ENCODE measurements around the gene PHACTR3. TPM values are rescaled to one million over a fixed set of nuclear protein-coding genes. Genes with fewer than 3 reads are reported as not detected.

PHACTR3 gene
- total RNA-seq, 1 experiment from 2014 or later, result not detected

- H3K27ac ChIP-seq (ENCODE audit: low read length), result no peak overlapping the region
- H3K4me1 ChIP-seq (ENCODE audit: low read length), result no peaks in the 10 kb centered on the region
- H2AFZ ChIP-seq (ENCODE audit: low read length), result no peak overlapping the region
- H3K79me2 ChIP-seq (ENCODE audit: low read length), result no peaks in the 10 kb centered on the region
- H3K36me3 ChIP-seq (ENCODE audit: insufficient read depth, low read length), result no peaks in the 10 kb centered on the region
- H3K9ac ChIP-seq (ENCODE audit: low read length), result no peak overlapping the region
- no peak overlapping the region for H3K4me3 ChIP-seq (ENCODE audit: low read length)
- no peaks in the 10 kb centered on the region for H3K9me2 ChIP-seq (replicated peaks; ENCODE audit: insufficient read depth, low read length)
- H4K20me1 ChIP-seq (ENCODE audit: insufficient read depth, low read depth, low read length), result no peaks in the 10 kb centered on the region
- no peak overlapping the region for H3K4me2 ChIP-seq (ENCODE audit: low read depth, low read length, poor library complexity, severe bottlenecking)
- DNase-seq, result no peak
- H3K27me3 ChIP-seq (ENCODE audit: low read length), result no peaks in the 10 kb centered on the region; the same call in 1 of the 2 replicates
- no peaks in the 10 kb centered on the region for H3K9me3 ChIP-seq (ENCODE audit: low read length)
Measured at GRCh38 chr20:59583428-59584277, 20.7 kb upstream of the PHACTR3 start.

- no peaks in the 10 kb centered on the region for H3K79me2 ChIP-seq (ENCODE audit: low read length)
- no peaks in the 10 kb centered on the region; the same call in 1 of the 2 replicates for H3K27me3 ChIP-seq (ENCODE audit: low read length)
- H3K9ac ChIP-seq (ENCODE audit: low read length), result no peak overlapping the region
- H3K4me1 ChIP-seq (ENCODE audit: low read length), result no peaks in the 10 kb centered on the region
- H2AFZ ChIP-seq (ENCODE audit: low read length), result no peak overlapping the region
- no peak overlapping the region for H3K4me3 ChIP-seq (ENCODE audit: low read length)
- no peak for DNase-seq
- H3K9me2 ChIP-seq (replicated peaks; ENCODE audit: insufficient read depth, low read length), result no peaks in the 10 kb centered on the region
- H3K27ac ChIP-seq (ENCODE audit: low read length), result no peak overlapping the region
- no peak overlapping the region for H3K4me2 ChIP-seq (ENCODE audit: low read depth, low read length, poor library complexity, severe bottlenecking)
- H3K36me3 ChIP-seq (ENCODE audit: insufficient read depth, low read length), result no peaks in the 10 kb centered on the region
- no peaks in the 10 kb centered on the region for H4K20me1 ChIP-seq (ENCODE audit: insufficient read depth, low read depth, low read length)
- H3K9me3 ChIP-seq (ENCODE audit: low read length), result no peaks in the 10 kb centered on the region
Measured at GRCh38 chr20:59584278-59584925, 19.9 kb upstream of the PHACTR3 start.

DNA sequence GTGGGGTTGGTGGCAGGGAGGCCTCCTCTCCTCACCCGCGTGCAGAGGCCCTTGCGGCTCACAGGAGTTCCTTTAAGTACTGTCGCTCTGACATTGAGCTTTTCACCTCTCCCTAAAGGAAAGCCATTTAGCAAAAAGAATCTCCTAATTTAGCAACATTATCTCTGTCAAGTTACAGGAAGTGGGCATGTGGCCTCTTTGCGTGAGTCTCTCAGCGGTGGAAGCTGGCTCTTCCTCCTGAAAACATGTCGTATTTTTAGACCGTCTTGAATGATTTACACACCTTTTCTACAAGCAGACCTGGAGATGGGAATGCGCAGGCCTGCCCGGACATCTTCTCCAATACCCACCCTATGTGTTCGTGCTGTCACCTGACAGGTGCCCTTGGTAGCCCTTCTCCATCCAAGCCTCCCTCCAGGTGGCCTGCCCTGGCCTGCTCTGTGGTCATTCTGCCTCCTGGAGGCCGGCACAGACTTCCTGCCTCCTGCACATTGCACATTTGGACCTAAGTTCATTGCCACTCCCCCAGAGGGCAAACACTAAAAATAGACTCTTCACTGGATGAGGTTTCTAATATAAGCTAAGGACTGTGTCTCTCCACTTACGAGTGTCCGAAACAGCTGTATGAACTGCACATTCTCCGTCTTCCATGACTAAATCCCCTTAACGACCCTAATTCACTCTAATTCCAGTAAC is 18.5 kb upstream of the PHACTR3 start:
- H3K27ac ChIP-seq (ENCODE audit: low read length), result no peak overlapping the region
- H3K4me2 ChIP-seq (ENCODE audit: low read depth, low read length, poor library complexity, severe bottlenecking), result no peak overlapping the region
- no peaks in the 10 kb centered on the region for H3K9me2 ChIP-seq (replicated peaks; ENCODE audit: insufficient read depth, low read length)
- no peak overlapping the region for H2AFZ ChIP-seq (ENCODE audit: low read length)
- H4K20me1 ChIP-seq (ENCODE audit: insufficient read depth, low read depth, low read length), result no peaks in the 10 kb centered on the region
- no peaks in the 10 kb centered on the region for H3K4me1 ChIP-seq (ENCODE audit: low read length)
- H3K9ac ChIP-seq (ENCODE audit: low read length), result no peak overlapping the region
- H3K9me3 ChIP-seq (ENCODE audit: low read length), result no peaks in the 10 kb centered on the region
- H3K27me3 ChIP-seq (ENCODE audit: low read length), result no peaks in the 10 kb centered on the region; the same call in 1 of the 2 replicates
- DNase-seq, result no peak
- H3K4me3 ChIP-seq (ENCODE audit: low read length), result no peak overlapping the region
- H3K36me3 ChIP-seq (ENCODE audit: insufficient read depth, low read length), result no peaks in the 10 kb centered on the region
- H3K79me2 ChIP-seq (ENCODE audit: low read length), result no peaks in the 10 kb centered on the region

- no peaks in the 10 kb centered on the region for H4K20me1 ChIP-seq (ENCODE audit: insufficient read depth, low read depth, low read length)
- H3K4me2 ChIP-seq (ENCODE audit: low read depth, low read length, poor library complexity, severe bottlenecking), result no peak overlapping the region
- DNase-seq, result no peak
- no peaks in the 10 kb centered on the region for H3K79me2 ChIP-seq (ENCODE audit: low read length)
- no peaks in the 10 kb centered on the region for H3K36me3 ChIP-seq (ENCODE audit: insufficient read depth, low read length)
- no peaks in the 10 kb centered on the region; the same call in 1 of the 2 replicates for H3K27me3 ChIP-seq (ENCODE audit: low read length)
- no peak overlapping the region for H3K4me3 ChIP-seq (ENCODE audit: low read length)
- H3K9ac ChIP-seq (ENCODE audit: low read length), result no peak overlapping the region
- no peaks in the 10 kb centered on the region for H3K4me1 ChIP-seq (ENCODE audit: low read length)
- no peak overlapping the region for H2AFZ ChIP-seq (ENCODE audit: low read length)
- H3K27ac ChIP-seq (ENCODE audit: low read length), result no peak overlapping the region
- H3K9me2 ChIP-seq (replicated peaks; ENCODE audit: insufficient read depth, low read length), result no peaks in the 10 kb centered on the region
- no peaks in the 10 kb centered on the region for H3K9me3 ChIP-seq (ENCODE audit: low read length)
Measured at GRCh38 chr20:59586613-59587012, 17.7 kb upstream of the PHACTR3 start.

DNA sequence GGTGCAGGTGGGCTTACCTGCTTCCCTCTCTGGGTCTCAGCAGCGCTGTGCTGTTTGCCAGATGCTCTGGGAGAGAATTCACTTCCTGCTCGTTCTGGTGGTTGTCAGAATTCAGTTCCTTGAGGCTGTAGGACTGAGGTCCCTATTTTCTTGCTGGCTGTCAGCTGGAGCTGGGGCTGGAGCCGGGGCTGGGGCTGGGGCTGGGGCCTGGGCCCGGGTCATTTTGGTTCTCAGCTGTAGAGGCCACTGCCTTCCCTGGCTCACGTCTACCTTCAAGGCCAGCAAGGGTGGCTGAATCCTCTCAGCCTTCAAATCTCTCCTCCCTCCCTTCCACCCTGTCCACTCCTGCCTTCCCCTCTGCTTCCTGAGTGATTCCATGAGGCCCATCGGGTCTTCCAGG is 16.8 kb upstream of the PHACTR3 start:
- Histone ChIP-seq H3K27me3 (ENCODE audit: low read length) (no peaks in the 10 kb centered on the region; the same call in 1 of the 2 replicates), H3K4me3 (ENCODE audit: low read length) (no peak overlapping the region), H2AFZ (ENCODE audit: low read length) (no peak overlapping the region), H4K20me1 (ENCODE audit: insufficient read depth, low read depth, low read length) (no peaks in the 10 kb centered on the region), H3K79me2 (ENCODE audit: low read length) (no peaks in the 10 kb centered on the region), H3K4me2 (ENCODE audit: low read depth, low read length, poor library complexity, severe bottlenecking) (no peak overlapping the region), H3K9ac (ENCODE audit: low read length) (no peak overlapping the region), H3K9me2 (replicated peaks; ENCODE audit: insufficient read depth, low read length) (no peaks in the 10 kb centered on the region), H3K36me3 (ENCODE audit: insufficient read depth, low read length) (no peaks in the 10 kb centered on the region), H3K9me3 (ENCODE audit: low read length) (no peaks in the 10 kb centered on the region), H3K27ac (ENCODE audit: low read length) (no peak overlapping the region), H3K4me1 (ENCODE audit: low read length) (no peaks in the 10 kb centered on the region)
- no peak for DNase-seq

DNA sequence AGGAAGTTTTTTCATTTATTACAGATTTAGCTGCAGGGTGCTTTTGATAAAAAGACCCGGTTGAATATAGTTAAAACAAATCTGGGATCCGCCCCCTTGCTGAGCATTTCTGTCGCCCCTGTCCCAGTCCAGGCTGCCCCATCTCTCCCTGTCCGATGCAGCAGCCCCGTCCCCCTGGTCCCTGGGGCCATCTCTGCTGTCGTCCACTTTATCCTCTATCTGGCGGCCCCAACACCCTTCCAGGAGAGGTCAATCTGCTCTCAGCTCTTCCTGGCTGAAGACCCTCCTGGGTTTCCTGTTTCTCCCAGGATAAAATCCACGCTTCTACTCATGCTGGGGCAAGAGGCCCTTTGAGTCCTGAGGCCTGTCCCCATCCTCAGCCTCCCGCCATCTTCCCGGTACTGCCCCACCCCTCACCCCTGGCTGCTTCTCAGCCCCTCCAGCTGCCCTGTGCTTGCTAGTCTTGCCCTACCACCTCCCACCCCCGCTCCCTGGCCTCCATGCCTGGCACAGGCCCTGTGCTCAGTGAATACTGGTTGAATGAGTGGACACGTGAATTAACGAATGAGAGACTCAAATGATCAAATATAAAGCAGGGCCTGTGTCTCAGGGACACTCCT is 16.0 kb upstream of the PHACTR3 start:
- H3K9ac ChIP-seq (ENCODE audit: low read length), result no peak overlapping the region
- no peak overlapping the region for H2AFZ ChIP-seq (ENCODE audit: low read length)

GRCh38 chr20:59589086-59589684 is 15.2 kb upstream of the PHACTR3 start:
- H2AFZ ChIP-seq (ENCODE audit: low read length), result no peak overlapping the region
- no peaks in the 10 kb centered on the region for H3K79me2 ChIP-seq (ENCODE audit: low read length)
- no peak overlapping the region for H3K27ac ChIP-seq (ENCODE audit: low read length)
- H3K9me2 ChIP-seq (replicated peaks; ENCODE audit: insufficient read depth, low read length), result no peaks in the 10 kb centered on the region
- no peak overlapping the region for H3K4me2 ChIP-seq (ENCODE audit: low read depth, low read length, poor library complexity, severe bottlenecking)
- H3K4me1 ChIP-seq (ENCODE audit: low read length), result no peaks in the 10 kb centered on the region
- DNase-seq, result no peak
- no peaks in the 10 kb centered on the region for H3K36me3 ChIP-seq (ENCODE audit: insufficient read depth, low read length)
- no peaks in the 10 kb centered on the region; the same call in 1 of the 2 replicates for H3K27me3 ChIP-seq (ENCODE audit: low read length)
- H4K20me1 ChIP-seq (ENCODE audit: insufficient read depth, low read depth, low read length), result no peaks in the 10 kb centered on the region
- H3K9ac ChIP-seq (ENCODE audit: low read length), result no peak overlapping the region
- H3K9me3 ChIP-seq (ENCODE audit: low read length), result no peaks in the 10 kb centered on the region
- H3K4me3 ChIP-seq (ENCODE audit: low read length), result no peak overlapping the region

More for the DNA sequence above, 16.0 kb upstream of the PHACTR3 start:
- no peak for DNase-seq
- Histone ChIP-seq H3K4me3 (ENCODE audit: low read length) (no peak overlapping the region), H3K9me2 (replicated peaks; ENCODE audit: insufficient read depth, low read length) (no peaks in the 10 kb centered on the region), H3K27ac (ENCODE audit: low read length) (no peak overlapping the region), H3K27me3 (ENCODE audit: low read length) (no peaks in the 10 kb centered on the region; the same call in 1 of the 2 replicates), H3K36me3 (ENCODE audit: insufficient read depth, low read length) (no peaks in the 10 kb centered on the region), H4K20me1 (ENCODE audit: insufficient read depth, low read depth, low read length) (no peaks in the 10 kb centered on the region), H3K4me2 (ENCODE audit: low read depth, low read length, poor library complexity, severe bottlenecking) (no peak overlapping the region), H3K9me3 (ENCODE audit: low read length) (no peaks in the 10 kb centered on the region), H3K79me2 (ENCODE audit: low read length) (no peaks in the 10 kb centered on the region), H3K4me1 (ENCODE audit: low read length) (no peaks in the 10 kb centered on the region)
